Activated CD4-positive, alpha-beta T cell treated with anti-CD3 and anti-CD28 coated beads for 48 hours (primary cell): ENCODE results near the gene URI1.
"Not testable (repeated sequence)": the region's sequence is repeated elsewhere in the genome, so short reads cannot be mapped to it uniquely, and the experiment has no call there.

Source experiments
- DNase-seq: peaks from one replicate; pipeline ENCODE4 v3.0.0-alpha.2; 2020

Gene URI1

GRCh38 chr19:29943615-29944014 is 1.6 kb downstream of the URI1 start:
- DNase-seq: no peak

- DNase-seq: no peak
Observed at GRCh38 chr19:29944390-29945012, 2.5 kb downstream of the URI1 start.

- DNase-seq: no peak
Observed at GRCh38 chr19:29945017-29945416, 3.0 kb downstream of the URI1 start.

GRCh38 chr19:29945433-29945832 is 3.4 kb downstream of the URI1 start:
- no peak for DNase-seq

- no peak for DNase-seq
Observed at GRCh38 chr19:29946645-29947044, 4.6 kb downstream of the URI1 start.

GRCh38 chr19:29947871-29948270 is 5.8 kb downstream of the URI1 start:
- DNase-seq: no peak

GRCh38 chr19:29948759-29949470 is 6.9 kb downstream of the URI1 start:
- DNase-seq: not testable (repeated sequence)

GRCh38 chr19:29952177-29952576 is 10.1 kb downstream of the URI1 start:
- DNase-seq: no peak

- DNase-seq: no peak
Observed at GRCh38 chr19:29952646-29953045, 10.6 kb downstream of the URI1 start.

GRCh38 chr19:29953352-29954247 is 11.6 kb downstream of the URI1 start:
- DNase-seq: no peak

GRCh38 chr19:29956855-29957254 is 14.8 kb downstream of the URI1 start:
- DNase-seq: no peak

GRCh38 chr19:29961311-29961710 is 19.3 kb downstream of the URI1 start:
- no peak for DNase-seq

- DNase-seq: no peak
Observed at GRCh38 chr19:29962793-29963192, 20.8 kb downstream of the URI1 start.

- DNase-seq: no peak
Observed at GRCh38 chr19:29963576-29963975, 21.5 kb downstream of the URI1 start.

GRCh38 chr19:29964171-29964570 is 22.1 kb downstream of the URI1 start:
- no peak for DNase-seq

- DNase-seq: no peak
Observed at GRCh38 chr19:29965492-29965891, 23.5 kb downstream of the URI1 start.

GRCh38 chr19:29966142-29966541 is 24.1 kb downstream of the URI1 start:
- not testable (repeated sequence) for DNase-seq

- DNase-seq: no peak
Observed at GRCh38 chr19:29966588-29967249, 24.7 kb downstream of the URI1 start.

- no peak for DNase-seq
Observed at GRCh38 chr19:29967623-29968022, 25.6 kb downstream of the URI1 start.

GRCh38 chr19:29969891-29970290 is 27.9 kb downstream of the URI1 start:
- no peak for DNase-seq

- no peak for DNase-seq
Observed at GRCh38 chr19:29971002-29971401, 29.0 kb downstream of the URI1 start.

GRCh38 chr19:29971648-29972047 is 29.6 kb downstream of the URI1 start:
- no peak for DNase-seq

GRCh38 chr19:29974701-29975100 is 32.7 kb downstream of the URI1 start:
- DNase-seq: no peak
